A673 (cell line): ENCODE measurements around the gene ELAPOR1. TPM values are rescaled to one million over a fixed set of nuclear protein-coding genes. Genes with fewer than 3 reads are reported as not detected.

Source experiments
- BruUV-seq: library from RNA; stranded (reverse); fragments of 400-500 nt; replicated peaks from 2 replicates; lab custom pipeline; 2021; lab: Mats Ljungman, UMichigan
- CTCF ChIA-PET: fragments of 300-600 bp; sonication (Branson Sonifier 250); formaldehyde crosslinking; loops from one replicate; lab custom pipeline; 2022; ENCODE audit warnings: antibody characterized with exemption; lab: Charles Lee
- POLR2A ChIA-PET: fragments of 300-600 bp; sonication (Branson Sonifier 250); formaldehyde crosslinking; loops from one replicate; lab custom pipeline; 2022; ENCODE audit warnings: antibody characterized with exemption; ENCODE audit not compliant: low non-redundant PET; lab: Charles Lee
- DNase-seq: peaks from one replicate; pipeline ENCODE4 v3.0.0-alpha.2; 2015; ENCODE audit warnings: low spot score
- H3K27ac ChIP-seq: fragments of 200-600 bp; sonication (generic); 2 replicates; pipeline ENCODE4 v1.5.1; 2016; ENCODE audit warnings: mixed run types, low read depth, mild to moderate bottlenecking, mixed read lengths, antibody characterized with exemption, low read length; ENCODE audit not compliant: poor library complexity, severe bottlenecking
- H3K27me3 ChIP-seq: fragments of 200-600 bp; sonication (generic); replicated peaks from 2 replicates; pipeline ENCODE4 v1.6.1; 2017; ENCODE audit warnings: mixed run types, low read depth, mild to moderate bottlenecking, mixed read lengths, antibody characterized with exemption, low read length; ENCODE audit not compliant: insufficient read depth, poor library complexity
- H3K36me3 ChIP-seq: fragments of 200-600 bp; sonication (generic); 2 replicates; pipeline ENCODE4 v1.6.1; 2016; ENCODE audit warnings: mixed run types, mild to moderate bottlenecking, mixed read lengths, antibody characterized with exemption, low read length; ENCODE audit not compliant: insufficient read depth, poor library complexity, severe bottlenecking
- H3K4me1 ChIP-seq: fragments of 200-600 bp; sonication (generic); 2 replicates; pipeline ENCODE4 v1.6.1; 2017; ENCODE audit warnings: mixed run types, mild to moderate bottlenecking, mixed read lengths, antibody characterized with exemption, low read length; ENCODE audit not compliant: insufficient read depth, poor library complexity, severe bottlenecking
- H3K4me3 ChIP-seq: fragments of 200-600 bp; sonication (generic); 2 replicates; pipeline ENCODE4 v1.5.1; 2016; ENCODE audit warnings: low read depth, mixed run types, mild to moderate bottlenecking, mixed read lengths, low read length; ENCODE audit not compliant: poor library complexity, severe bottlenecking
- H3K9me3 ChIP-seq: fragments of 200-600 bp; sonication (generic); 2 replicates; pipeline ENCODE4 v1.6.1; 2016; ENCODE audit warnings: mixed run types, low read depth, mild to moderate bottlenecking, mixed read lengths, antibody characterized with exemption, low read length; ENCODE audit not compliant: poor library complexity, severe bottlenecking
- EZH2 ChIP-seq: fragments of 200-600 bp; sonication (generic); IDR thresholded peaks from 2 replicates; pipeline ENCODE4 v1.6.1; 2017; ENCODE audit warnings: borderline replicate concordance, low read depth, mild to moderate bottlenecking, mixed read lengths, antibody characterized with exemption, low read length; ENCODE audit not compliant: poor library complexity, severe bottlenecking
- intact Hi-C: fragments of 100-400 bp; cut with micrococcal nuclease; formaldehyde crosslinking; loops from one replicate; pipeline ENCODE4 v1.10.0; 2022; ENCODE audit not compliant: unreplicated experiment
- total RNA-seq: library from RNA; stranded (reverse); gene quantifications from 2 replicates; pipeline ENCODE4 v1.2.3, GENCODE V29; 2021
- TF ChIP-seq, protein P1 (sequence below): fragments of 300-800, 200-600 bp; sonication (generic); conservative IDR thresholded peaks from 2 replicates; pipeline ENCODE4 v1.5.1; 2017; ENCODE audit warnings: low read depth, mild to moderate bottlenecking, antibody characterized with exemption, low read length, moderate library complexity, mixed read lengths

Gene ELAPOR1
- total RNA-seq, 1 experiment from 2014 or later: 0.24 TPM

DNA sequence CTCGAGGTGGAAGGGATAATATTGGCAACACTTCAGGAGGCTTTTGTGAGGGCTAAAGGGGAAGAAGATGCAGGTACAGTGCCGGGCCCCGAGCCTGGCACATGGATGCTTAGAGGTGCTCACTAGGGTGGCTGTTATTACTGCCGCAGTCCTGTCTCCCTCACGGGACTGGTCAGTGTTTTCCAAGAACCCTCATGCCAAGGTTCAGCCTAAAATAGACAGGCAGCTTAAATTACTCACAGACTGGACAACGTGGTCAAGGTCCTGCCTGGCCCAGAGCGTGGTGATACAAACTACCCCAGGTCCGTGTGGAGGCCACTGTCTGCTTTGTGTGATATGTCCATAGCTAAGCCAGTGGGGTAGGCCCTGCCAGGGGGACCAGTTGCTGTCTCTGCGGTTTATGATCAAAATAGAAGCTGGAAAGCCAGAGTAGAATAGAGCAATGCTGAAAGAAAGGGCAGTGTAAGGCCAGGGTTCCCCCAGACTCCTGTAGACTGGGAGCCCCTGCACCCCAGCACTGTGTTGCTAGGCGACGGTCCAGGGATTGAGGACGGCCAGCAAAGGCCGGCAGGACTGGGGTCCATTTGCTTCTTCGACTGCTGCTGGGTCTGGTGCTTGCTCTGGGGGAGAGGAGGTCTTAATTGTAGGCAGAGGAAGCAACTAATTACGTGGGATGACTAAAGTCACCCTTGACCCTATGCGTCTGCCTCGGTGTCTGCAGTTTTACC lies 36.1 kb downstream of the ELAPOR1 start:
- no peak overlapping the region for H3K27ac ChIP-seq
- H3K9me3 ChIP-seq: no peaks in the 10 kb centered on the region
- DNase-seq: no peak
- peaks cover 22% of the 10 kb centered on the region for H3K4me1 ChIP-seq
- H3K36me3 ChIP-seq: no peaks in the 10 kb centered on the region
- no TSS peak for BruUV-seq
- ChIA-PET POLR2A (no interaction called here), CTCF (no interaction called here)
- H3K4me3 ChIP-seq: no peak overlapping the region
- TF ChIP-seq EZH2: no peak
- TF ChIP-seq, protein P1, sequence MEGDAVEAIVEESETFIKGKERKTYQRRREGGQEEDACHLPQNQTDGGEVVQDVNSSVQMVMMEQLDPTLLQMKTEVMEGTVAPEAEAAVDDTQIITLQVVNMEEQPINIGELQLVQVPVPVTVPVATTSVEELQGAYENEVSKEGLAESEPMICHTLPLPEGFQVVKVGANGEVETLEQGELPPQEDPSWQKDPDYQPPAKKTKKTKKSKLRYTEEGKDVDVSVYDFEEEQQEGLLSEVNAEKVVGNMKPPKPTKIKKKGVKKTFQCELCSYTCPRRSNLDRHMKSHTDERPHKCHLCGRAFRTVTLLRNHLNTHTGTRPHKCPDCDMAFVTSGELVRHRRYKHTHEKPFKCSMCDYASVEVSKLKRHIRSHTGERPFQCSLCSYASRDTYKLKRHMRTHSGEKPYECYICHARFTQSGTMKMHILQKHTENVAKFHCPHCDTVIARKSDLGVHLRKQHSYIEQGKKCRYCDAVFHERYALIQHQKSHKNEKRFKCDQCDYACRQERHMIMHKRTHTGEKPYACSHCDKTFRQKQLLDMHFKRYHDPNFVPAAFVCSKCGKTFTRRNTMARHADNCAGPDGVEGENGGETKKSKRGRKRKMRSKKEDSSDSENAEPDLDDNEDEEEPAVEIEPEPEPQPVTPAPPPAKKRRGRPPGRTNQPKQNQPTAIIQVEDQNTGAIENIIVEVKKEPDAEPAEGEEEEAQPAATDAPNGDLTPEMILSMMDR: no peak
- intact Hi-C loops: no loop called here
- H3K27me3 ChIP-seq: no peaks in the 10 kb centered on the region

DNA sequence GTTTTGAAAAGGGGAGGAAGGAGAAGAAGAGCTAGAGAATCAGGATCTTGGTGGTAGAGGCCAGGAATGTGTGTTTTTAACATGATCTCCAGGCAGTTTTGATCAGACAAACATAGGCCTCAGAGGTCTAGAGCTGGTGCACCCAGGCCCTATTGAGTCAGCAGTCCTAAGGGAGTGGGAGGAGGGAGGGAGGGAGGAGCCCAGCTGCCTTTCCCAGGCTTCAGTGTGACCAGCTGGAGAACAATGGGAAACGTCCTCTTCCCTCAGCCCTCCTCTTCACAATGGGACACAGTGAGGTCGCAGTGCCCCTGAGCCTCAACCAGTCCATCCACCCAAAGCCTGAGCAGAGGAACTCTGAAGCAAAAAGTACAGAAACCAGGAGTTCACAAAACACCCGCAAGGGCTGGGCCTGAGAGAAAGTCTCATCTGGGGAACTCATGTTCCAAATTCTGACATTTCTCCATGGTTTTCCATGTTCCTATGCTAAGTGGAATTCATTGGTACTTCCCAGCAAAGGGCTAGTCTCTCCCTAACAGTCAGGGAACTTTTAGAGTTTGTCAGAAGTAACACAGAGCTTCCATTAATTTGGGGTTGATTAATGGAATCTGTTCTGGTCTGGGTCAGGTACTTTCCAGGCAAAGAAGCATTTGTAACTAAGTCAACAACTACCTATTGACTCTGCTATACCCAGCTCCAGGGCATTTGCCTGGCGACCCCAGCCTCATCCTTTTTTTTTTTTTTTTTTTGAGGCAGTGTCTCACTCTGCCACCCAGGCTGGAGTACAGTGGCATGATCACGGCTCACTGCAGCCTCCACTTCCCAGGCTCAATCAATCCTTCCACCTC lies 37.5 kb downstream of the ELAPOR1 start:
- no peak for DNase-seq
- intact Hi-C loops: no loop called here
- no peaks in the 10 kb centered on the region for H3K27me3 ChIP-seq
- H3K27ac ChIP-seq: no peak overlapping the region
- TF ChIP-seq EZH2: no peak
- TF ChIP-seq, protein P1: no peak
- peaks cover 22% of the 10 kb centered on the region for H3K4me1 ChIP-seq
- BruUV-seq: no TSS peak
- no peak overlapping the region for H3K4me3 ChIP-seq
- H3K36me3 ChIP-seq: no peaks in the 10 kb centered on the region
- no peaks in the 10 kb centered on the region for H3K9me3 ChIP-seq
- ChIA-PET CTCF (interaction anchor here (1.1 kb wide), 1 partner anchor 38 kb away, joined by 4 read pairs; no protein-coding TSS in a partner anchor), POLR2A (no interaction called here)

DNA sequence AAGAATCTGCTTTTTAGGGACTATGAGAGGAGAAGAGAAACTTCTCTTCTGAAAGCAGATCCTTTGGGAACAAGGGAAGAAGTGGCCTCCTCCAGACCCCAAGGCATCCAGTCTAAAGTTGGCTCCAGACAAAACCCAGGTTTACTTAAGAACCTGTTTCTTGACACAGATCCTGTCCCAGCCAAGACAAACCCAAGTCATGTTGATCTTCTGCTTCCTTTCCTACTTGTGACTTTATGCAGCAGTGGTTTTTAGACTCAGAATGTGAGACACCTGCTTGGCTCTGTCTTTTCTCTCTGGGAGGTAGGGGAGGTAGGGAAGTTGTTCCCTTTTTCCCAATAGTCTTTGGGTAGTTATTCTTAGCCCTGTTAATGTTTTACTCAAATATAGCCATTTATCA lies 38.3 kb downstream of the ELAPOR1 start:
- no TSS peak for BruUV-seq
- H3K4me1 ChIP-seq: peaks cover 22% of the 10 kb centered on the region
- H3K9me3 ChIP-seq: no peaks in the 10 kb centered on the region
- DNase-seq: no peak
- H3K4me3 ChIP-seq: no peak overlapping the region
- no peaks in the 10 kb centered on the region for H3K27me3 ChIP-seq
- no peaks in the 10 kb centered on the region for H3K36me3 ChIP-seq
- intact Hi-C loops: no loop called here
- TF ChIP-seq EZH2: no peak
- TF ChIP-seq, protein P1: no peak
- ChIA-PET CTCF (no interaction called here), POLR2A (no interaction called here)
- H3K27ac ChIP-seq: no peak overlapping the region
